Measurements from ENCODE around the gene ZFP92.

The ZFP92 gene

GRCh38 chrX:153457827-153458466 is 46.7 kb downstream of the ZFP92 start:
- no peak for DNase-seq

DNA sequence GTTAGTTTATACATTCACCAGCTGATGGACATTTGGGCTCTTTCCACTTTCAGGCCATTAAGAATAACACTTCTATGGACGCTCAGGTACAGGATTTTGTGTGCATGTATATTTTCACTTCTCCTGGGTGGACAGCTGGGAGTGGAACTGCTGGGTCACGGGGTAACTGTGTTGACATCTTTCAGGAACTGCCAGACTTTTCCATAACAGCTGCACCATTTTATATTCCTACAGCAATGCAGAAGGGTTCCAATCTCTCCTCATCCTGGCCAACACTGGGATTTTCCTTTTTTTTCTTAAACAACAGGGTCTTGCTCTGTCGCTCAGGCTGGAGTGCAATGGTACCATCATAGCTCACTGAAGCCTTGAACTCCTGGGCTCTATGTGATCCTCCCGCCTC is 47.2 kb downstream of the ZFP92 start:
- no peak for DNase-seq

GRCh38 chrX:153459986-153460385 is 48.7 kb downstream of the ZFP92 start:
- no peak for DNase-seq

- no peak for DNase-seq
Observed at GRCh38 chrX:153460826-153461225, 49.6 kb downstream of the ZFP92 start.

All from NCI-H2029 (cell line).